ENCODE data around the gene KLHL26. TPM values are rescaled to one million over a fixed set of nuclear protein-coding genes. Genes with fewer than 3 reads are reported as not detected.
A peak's percentile ranks its signal among the peaks of the same experiment; 100 is the strongest.

KLHL26 gene
- total and polyA plus RNA-seq, 2 of the 13 experiments (the other 11 are each of a cell fraction or from before 2014, with no cell fraction given): 1.5 to 1.7 TPM

GRCh38 chr19:18610556-18611326 is 26.1 kb upstream of the KLHL26 start (continued):
- TF ChIP-seq FOXJ3 (CRISPR knock-in tag; IDR thresholded peaks at IDR 0.05; ENCODE audit: borderline replicate concordance) (no peak), HBP1 (CRISPR knock-in tag; IDR thresholded peaks at IDR 0.05; ENCODE audit: low read depth) (peak; percentile 61; the same call in 1 of the 2 replicates), ZNF782 (CRISPR knock-in tag; IDR thresholded peaks at IDR 0.05; ENCODE audit: borderline replicate concordance) (no peak), ZFYVE20 (CRISPR knock-in tag; IDR thresholded peaks at IDR 0.05; ENCODE audit: borderline replicate concordance, low read depth) (no peak), ZNF17 (CRISPR knock-in tag; IDR thresholded peaks at IDR 0.05) (no peak), HDAC2 (CRISPR knock-in tag; IDR thresholded peaks at IDR 0.05) (peak; percentile 69; the same call in 1 of the 2 replicates), ZNF207 (IDR thresholded peaks at IDR 0.05; ENCODE audit: borderline replicate concordance) (no peak), YEATS4 (CRISPR knock-in tag; IDR thresholded peaks at IDR 0.05; ENCODE audit: borderline replicate concordance) (peak; percentile 57; the same call in 1 of the 2 replicates), ZBTB38 (CRISPR knock-in tag; IDR thresholded peaks at IDR 0.05) (peak; percentile 49; the same call in 1 of the 2 replicates), FOXP4 (CRISPR knock-in tag; IDR thresholded peaks at IDR 0.05) (peak; percentile 62), ZNF614 (CRISPR knock-in tag; IDR thresholded peaks at IDR 0.05; ENCODE audit: borderline replicate concordance) (peak; percentile 47; the same call in 1 of the 2 replicates), NAIF1 (CRISPR knock-in tag; IDR thresholded peaks at IDR 0.05; ENCODE audit: borderline replicate concordance) (no peak; the same call in 1 of the 2 replicates), ZNF784 (CRISPR knock-in tag; IDR thresholded peaks at IDR 0.05; ENCODE audit: borderline replicate concordance) (no peak), ZFY (CRISPR knock-in tag; IDR thresholded peaks at IDR 0.05) (peak; percentile 70), SKIL (CRISPR knock-in tag; IDR thresholded peaks at IDR 0.05; ENCODE audit: borderline replicate concordance) (peak; percentile 97), ZBTB44 (CRISPR knock-in tag; IDR thresholded peaks at IDR 0.05) (no peak), ZNF557 (CRISPR knock-in tag; IDR thresholded peaks at IDR 0.05) (no peak), HOXA5 (CRISPR knock-in tag; IDR thresholded peaks at IDR 0.05) (no peak), NRL (CRISPR knock-in tag; IDR thresholded peaks at IDR 0.05; ENCODE audit: borderline replicate concordance) (no peak; the same call in 1 of the 2 replicates), STAG1 (CRISPR knock-in tag; IDR thresholded peaks at IDR 0.05) (no peak), RFXANK (CRISPR knock-in tag; IDR thresholded peaks at IDR 0.05) (no peak)
